HEK293 (cell line): ENCODE data around the gene FGF12.

Experiments used
- KLF9 ChIP-seq: fragments of 450-650 bp; formaldehyde crosslinking; IDR thresholded peaks from 2 replicates; pipeline ENCODE4 v1.5.1; 2016; ENCODE audit warnings: missing biosample characterization, missing genetic modification characterization, low read depth
- ZBTB17 ChIP-seq: fragments of 450-650 bp; formaldehyde crosslinking; IDR thresholded peaks from 2 replicates; pipeline ENCODE4 v1.5.1; 2016; ENCODE audit warnings: missing biosample characterization, missing genetic modification characterization
- ZNF354C ChIP-seq: fragments of 450-650 bp; formaldehyde crosslinking; IDR thresholded peaks from 2 replicates; pipeline ENCODE4 v1.5.1; 2016; ENCODE audit warnings: missing biosample characterization, missing genetic modification characterization, low read depth, borderline replicate concordance
- ZXDB ChIP-seq: fragments of 450-650 bp; formaldehyde crosslinking; IDR thresholded peaks from 2 replicates; pipeline ENCODE4 v1.5.1; 2016; ENCODE audit warnings: missing biosample characterization, missing genetic modification characterization
- TF ChIP-seq, protein P1 (sequence below): fragments of 450-650 bp; formaldehyde crosslinking; IDR thresholded peaks from 2 replicates; pipeline ENCODE4 v1.5.1; 2016; ENCODE audit warnings: missing biosample characterization, missing genetic modification characterization

DNA sequence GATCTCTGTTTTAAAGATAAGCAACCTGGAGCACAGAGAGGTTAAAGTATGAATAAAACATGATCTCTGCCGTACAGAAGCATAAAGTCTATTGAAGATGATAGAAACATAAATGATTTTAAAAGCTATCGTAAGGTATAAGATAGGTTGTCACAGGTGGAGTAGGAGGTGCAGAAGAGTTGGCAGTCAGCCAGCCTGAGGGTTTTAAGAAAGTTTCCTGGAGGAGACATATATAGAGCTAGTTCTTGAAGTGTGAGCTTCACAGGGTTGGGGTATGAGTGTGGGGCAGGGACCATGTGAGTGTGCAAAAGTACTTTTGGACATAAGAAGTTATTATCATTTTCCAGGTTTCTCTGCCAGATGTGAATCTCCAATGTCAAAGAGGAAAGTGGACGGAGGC, 3.9 kb upstream of the FGF12 start:
- TF ChIP-seq ZXDB (no peak), ZBTB17 (tag by site-specific recombination) (no peak), ZNF354C (no peak), KLF9 (tag by site-specific recombination) (no peak)
- TF ChIP-seq, protein P1, sequence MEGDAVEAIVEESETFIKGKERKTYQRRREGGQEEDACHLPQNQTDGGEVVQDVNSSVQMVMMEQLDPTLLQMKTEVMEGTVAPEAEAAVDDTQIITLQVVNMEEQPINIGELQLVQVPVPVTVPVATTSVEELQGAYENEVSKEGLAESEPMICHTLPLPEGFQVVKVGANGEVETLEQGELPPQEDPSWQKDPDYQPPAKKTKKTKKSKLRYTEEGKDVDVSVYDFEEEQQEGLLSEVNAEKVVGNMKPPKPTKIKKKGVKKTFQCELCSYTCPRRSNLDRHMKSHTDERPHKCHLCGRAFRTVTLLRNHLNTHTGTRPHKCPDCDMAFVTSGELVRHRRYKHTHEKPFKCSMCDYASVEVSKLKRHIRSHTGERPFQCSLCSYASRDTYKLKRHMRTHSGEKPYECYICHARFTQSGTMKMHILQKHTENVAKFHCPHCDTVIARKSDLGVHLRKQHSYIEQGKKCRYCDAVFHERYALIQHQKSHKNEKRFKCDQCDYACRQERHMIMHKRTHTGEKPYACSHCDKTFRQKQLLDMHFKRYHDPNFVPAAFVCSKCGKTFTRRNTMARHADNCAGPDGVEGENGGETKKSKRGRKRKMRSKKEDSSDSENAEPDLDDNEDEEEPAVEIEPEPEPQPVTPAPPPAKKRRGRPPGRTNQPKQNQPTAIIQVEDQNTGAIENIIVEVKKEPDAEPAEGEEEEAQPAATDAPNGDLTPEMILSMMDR (tag by site-specific recombination): no peak
